Measurements from ENCODE around the gene ZNF526.

- TF ChIP-seq EGR1 (IDR thresholded peaks at IDR 0.05; ENCODE audit: low read depth) (no peak), MAX (IDR thresholded peaks at IDR 0.05) (no peak), EZH2 (IDR thresholded peaks at IDR 0.05) (no peak), ZNF274 (IDR thresholded peaks at IDR 0.05; ENCODE audit: low read depth, low read length) (no peak), POLR2AphosphoS5 (IDR thresholded peaks at IDR 0.05; ENCODE audit: low read depth, low read length) (no peak), CTCF (IDR thresholded peaks at IDR 0.05 in 2 of 3, conservative IDR thresholded peaks at IDR 0.05 in 1 of 3; ENCODE audit: borderline replicate concordance in 1 of 3, insufficient read depth in 1 of 3, low read depth in 2 of 3, low read length in 2 of 3) (no peak), RAD21 (IDR thresholded peaks at IDR 0.05; ENCODE audit: low read depth) (no peak), SIN3A (IDR thresholded peaks at IDR 0.05; ENCODE audit: low read depth) (no peak)
Measured at GRCh38 chr19:42214810-42215485, 5.2 kb upstream of the ZNF526 start.
